OCI-LY7 (cell line): ENCODE data around the gene CD8A.

ENCODE experiments used
- CTCF ChIP-seq: fragments of 200-600 bp; sonication (generic); conservative IDR thresholded peaks from 2 replicates; pipeline ENCODE4 v1.5.1; 2014; ENCODE audit warnings: mild to moderate bottlenecking, antibody characterized with exemption, low read length, moderate library complexity, mixed read lengths
- EZH2phosphoT487 ChIP-seq: fragments of 200-600 bp; sonication (generic); IDR thresholded peaks from 2 replicates; pipeline ENCODE4 v1.6.1; 2018; ENCODE audit warnings: low read depth, borderline replicate concordance, mild to moderate bottlenecking, mixed run types, antibody characterized with exemption, low read length, moderate library complexity, mixed read lengths

DNA sequence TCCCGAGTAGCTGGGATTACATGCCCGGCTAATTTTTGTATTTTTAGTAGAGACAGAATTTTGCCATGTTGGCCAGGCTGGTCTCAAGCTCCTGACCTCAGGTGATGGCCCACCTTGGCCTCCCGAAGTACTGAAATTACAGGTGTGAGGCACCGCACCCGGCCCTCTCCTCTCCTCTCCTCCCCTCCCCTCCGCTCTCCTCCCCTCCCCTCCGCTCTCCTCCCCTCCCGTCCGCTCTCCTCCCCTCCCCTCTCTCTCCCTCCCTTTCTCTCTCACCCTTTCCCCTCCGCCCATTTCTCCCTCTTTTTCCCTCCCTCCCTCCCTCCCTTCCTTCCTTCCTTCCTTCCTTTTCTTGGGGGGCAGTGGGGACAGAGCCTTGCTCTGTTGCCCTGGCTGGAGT is 42.6 kb upstream of the CD8A start:
- TF ChIP-seq CTCF: no peak
- no peak for TF ChIP-seq EZH2phosphoT487
